Stimulated activated CD8-positive, alpha-beta memory T cell treated with anti-CD3 and anti-CD28 coated beads, Interleukin-7, amount 100 ng/mL, for 48 hours (primary cell): ENCODE measurements around the gene TTLL8.

ENCODE experiments used
- DNase-seq, 2 donors: peaks; one replicate each; pipeline ENCODE4 v3.0.0-alpha.2; 2020; ENCODE audit warnings: low read depth in 1 of 2; ENCODE audit errors: extremely low read depth in 1 of 2

TTLL8 gene

GRCh38 chr22:50022171-50022819 lies 35.8 kb downstream of the TTLL8 start:
- no peak for DNase-seq

GRCh38 chr22:50020606-50021005 lies 37.5 kb downstream of the TTLL8 start:
- no peak for DNase-seq

DNA sequence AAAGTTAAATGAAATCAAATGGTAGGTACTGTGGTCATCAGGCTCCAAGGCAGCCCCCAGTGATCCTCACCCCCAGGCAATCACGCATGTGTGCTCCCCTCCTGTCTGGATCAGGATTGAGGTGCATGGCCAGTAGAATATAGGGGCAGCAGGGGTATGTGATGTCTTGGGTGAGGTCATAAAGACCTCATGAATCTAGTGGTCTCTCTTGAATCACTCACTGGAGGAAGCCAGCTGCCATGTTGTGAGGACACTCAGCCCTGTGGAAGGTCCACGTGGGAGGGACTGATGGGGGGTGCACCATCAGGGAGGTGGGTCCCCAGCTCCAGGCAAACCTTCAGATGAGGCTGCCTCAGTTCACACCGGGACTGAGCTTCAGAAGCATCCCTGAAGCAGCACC lies 38.8 kb downstream of the TTLL8 start:
- DNase-seq = no peak

GRCh38 chr22:50018608-50019285 lies 39.4 kb downstream of the TTLL8 start:
- DNase-seq = peak in 1 of 2 donors; percentile 37

GRCh38 chr22:50017701-50018224 lies 40.3 kb downstream of the TTLL8 start:
- no peak for DNase-seq

GRCh38 chr22:50016988-50017700 lies 41.0 kb downstream of the TTLL8 start:
- peak; percentile 84 to 85 for DNase-seq

GRCh38 chr22:50016308-50016987 lies 41.6 kb downstream of the TTLL8 start:
- no peak for DNase-seq

DNA sequence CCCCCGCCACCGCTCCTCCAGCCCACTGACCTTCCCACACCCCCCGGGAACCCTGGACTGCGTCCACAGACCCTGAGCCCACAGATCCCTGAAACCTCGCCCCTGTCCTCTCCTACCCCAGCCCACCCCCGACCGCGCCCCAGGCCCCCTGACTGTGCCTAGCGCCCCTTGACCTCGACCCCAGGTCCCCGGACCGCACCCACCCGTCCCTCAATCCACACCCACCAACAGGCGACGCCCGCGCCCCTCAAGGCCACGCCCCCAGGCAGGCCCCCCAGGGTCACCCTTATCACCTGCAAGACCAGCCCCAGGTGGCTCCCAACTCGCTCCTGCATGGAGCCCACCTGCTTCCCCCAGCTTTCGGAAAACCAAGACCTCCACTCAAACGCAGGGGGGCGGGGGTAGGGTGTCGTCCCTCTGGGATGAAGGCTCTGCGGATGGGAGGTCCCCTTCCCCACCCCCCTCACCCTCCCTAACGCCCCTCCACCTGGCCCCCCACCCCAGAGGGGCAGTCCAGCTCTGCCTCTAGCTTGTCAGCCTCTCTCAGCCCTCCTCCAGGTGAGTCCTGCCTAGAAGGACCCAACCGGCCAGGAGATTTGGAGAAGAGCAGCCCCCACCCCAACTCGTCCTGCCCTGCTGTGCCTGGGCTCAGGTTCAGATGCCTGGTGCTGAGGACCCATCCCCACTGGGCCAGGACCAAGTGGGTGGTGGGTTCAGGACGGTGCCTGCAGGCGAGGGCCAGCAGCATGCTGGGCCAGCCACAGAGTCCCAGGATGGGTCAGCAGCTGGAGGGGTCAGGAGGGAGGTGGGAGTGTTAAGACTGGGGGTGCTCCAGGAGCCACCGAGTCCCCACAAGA lies 42.4 kb downstream of the TTLL8 start:
- DNase-seq = no peak

DNA sequence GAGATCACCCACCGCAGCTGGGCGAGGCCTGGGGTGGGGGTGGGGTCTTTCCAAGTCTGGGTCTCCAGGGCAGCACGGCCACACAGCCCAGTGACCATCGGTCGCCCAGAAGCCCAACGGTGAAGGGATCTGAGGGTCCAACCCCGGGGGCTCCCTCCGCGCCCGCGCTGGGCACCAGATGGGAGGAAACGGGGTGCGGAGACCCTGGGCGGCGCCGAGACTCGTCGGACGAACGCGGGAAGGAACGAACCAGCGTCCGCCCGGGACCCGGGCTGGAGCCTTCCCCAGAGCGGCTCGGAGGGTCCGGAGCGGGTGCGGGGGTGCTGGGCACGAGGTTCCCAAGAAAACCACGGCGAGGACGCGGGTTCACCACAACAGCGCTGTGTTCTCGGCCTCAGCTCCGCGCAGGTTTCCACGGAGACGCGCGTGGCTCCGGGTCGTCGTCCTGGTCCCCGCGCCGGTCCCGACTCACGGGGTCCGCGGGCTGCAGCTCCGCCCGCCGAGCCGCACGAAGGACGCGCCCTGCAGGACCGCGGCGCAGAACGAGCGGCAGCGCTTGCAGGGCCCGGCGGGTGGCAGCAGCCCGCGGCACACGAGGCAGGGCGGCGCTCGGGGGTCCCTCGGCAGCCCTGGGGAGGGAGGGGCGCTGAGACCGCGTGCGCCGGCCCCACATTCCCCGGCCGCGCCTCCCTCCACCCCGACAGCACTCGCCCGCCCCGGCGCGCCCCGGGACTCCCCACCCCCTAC lies 43.3 kb downstream of the TTLL8 start:
- DNase-seq = no peak

GRCh38 chr22:50014053-50014501 lies 44.0 kb downstream of the TTLL8 start:
- DNase-seq = no peak

DNA sequence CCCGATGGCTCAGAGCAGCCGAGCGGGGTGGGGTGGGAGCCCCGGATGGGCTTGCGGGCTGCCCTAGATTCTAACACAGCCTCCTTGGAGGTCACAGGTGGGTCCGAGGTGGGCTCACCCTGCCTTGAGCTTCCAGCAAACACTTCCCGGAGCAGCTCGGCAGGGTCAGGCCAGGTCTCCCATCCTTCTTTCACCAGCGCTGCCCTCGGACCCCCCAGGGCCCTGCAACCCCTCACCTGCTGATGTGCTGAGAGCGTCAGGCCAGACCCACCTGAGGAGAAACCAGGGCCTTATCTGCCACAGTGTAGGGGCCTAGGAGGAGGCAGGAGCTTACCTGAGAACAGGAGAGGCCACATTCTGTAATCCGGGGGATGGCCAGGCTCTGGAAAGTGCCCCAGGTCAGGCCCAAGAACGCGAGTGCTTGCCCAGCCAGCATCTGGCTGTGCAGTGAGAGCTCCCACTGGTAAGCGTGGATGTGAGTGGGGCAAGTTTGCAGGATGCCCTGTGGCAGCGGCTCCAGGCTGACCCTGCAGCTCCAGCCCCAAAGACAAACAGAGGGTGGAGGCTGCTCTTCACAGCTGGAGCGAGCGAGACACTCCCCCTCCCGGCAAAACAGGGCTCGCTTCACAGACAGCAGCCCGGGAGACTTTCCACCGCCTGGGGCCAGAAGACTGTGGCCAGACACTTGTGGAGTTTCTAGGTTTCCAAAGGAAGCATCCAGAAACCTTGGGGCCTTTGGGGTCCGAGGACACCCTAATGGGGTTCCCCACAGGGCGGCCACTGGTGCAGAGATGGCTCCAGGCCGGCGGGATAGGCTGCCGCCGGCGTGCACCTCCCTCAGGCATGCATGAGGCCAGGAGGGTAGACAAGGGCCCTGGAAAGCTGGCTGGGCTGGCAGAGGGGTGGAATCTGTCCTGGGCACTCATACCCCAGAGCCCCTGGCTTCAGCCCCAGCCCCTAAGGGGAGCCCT lies 45.6 kb downstream of the TTLL8 start, which contains the start of gene IL17REL:
Gene IL17REL, minus strand, starts transcription at position 555 of the 971 bp plus-strand sequence. Its CDS starts 119 bp downstream, at position 436.
- no peak for DNase-seq

DNA sequence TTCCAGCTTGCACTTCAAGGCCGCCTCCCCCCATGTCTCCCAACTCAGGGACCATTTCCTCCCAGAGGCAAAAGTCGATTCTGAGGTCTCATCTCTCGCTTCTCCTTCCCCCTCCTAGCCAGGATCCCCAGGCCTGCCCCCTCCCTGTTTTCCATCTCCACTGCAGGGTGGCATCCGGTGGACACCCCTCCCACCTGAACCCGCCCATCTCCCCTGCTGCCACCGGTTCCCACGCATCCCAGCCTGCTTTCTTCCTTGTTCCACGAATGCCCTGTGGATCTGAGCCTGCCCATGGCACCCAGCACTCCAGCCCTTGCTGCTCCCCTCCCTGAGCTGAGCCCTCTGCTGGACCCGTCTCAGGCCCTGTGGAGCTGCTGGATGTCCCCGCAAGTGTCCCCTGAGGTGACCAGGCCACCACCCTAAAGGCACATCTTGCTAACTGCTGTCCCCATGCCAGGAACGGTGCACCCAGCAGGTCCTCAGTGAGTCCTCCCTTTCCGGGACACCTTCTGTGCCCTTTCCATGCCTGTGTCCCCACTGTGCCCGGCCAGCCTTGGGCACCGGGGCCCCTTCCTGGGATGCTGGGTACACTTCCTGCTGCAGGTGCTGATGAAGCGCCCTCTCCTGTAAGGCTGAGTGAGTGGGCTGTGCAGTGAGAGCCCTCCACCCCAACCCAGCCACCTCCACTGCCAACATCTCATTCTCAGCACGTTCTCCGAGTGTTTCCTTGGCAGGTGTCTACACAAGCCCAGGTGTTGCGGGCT lies 46.5 kb downstream of the TTLL8 start:
- DNase-seq = no peak

- DNase-seq = peak in 1 of 2 donors; percentile 29
Measured at GRCh38 chr22:50010676-50011446, 47.2 kb downstream of the TTLL8 start.

DNA sequence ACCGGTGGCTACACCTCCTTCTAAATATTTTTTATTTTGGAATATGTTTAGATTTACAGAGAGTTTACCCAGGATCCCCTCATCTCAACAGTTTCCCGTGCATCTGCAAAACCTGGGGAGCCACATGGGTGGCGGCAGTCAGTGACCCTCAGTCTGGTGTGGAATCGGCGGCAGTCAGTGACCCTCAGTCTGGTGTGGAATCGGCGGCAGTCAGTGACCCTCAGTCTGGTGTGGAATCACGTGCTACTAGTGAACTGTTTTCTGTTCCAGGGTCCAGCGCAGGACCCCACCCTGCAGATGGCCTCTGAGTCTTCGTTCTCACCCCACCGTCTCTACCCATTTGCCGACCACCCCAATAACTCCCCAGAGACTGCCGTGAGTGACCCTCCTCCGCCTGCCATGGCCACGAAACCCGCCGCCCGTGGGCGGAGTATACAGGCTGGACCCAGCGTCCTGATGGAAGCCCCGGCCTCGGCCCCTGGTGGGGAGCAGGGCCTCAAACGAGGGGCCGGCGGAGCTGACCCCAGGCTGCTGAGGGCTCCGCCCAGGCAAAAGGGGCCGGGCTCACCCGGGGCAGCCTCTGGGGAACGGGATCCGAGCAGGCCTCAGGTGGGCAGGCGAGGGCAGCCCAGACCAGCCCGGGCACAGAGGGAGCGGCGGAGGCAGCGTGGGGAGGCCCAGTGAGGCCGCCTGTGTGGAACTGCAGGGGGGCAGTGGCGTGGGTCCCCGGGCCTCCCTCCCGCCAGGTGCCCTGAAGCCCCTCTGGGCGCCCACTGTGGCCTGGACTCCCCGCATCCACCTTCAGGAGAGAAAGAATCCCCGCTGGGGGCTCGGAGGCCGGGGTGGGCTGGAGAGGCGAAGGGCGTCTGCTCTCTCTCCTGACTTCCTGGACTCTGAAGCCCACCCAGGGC lies 48.1 kb downstream of the TTLL8 start:
- DNase-seq = no peak

- DNase-seq = no peak
Measured at GRCh38 chr22:50009251-50009650, 48.8 kb downstream of the TTLL8 start.
